GM12878 (cell line): ENCODE data around the gene UNK. TPM values are rescaled to one million over a fixed set of nuclear protein-coding genes. Genes with fewer than 3 reads are reported as not detected.
A peak's percentile ranks its signal among the peaks of the same experiment; 100 is the strongest.

Source experiments
- ATAC-seq: fragments of 200-7000 bp; cut with Tn5 transposase; 3 replicates; pipeline ENCODE4 v1.9.1; 2020; ENCODE audit warnings: mild to moderate bottlenecking, moderate library complexity
- BruUV-seq: library from RNA; stranded (reverse); fragments of 400-500 nt; replicated peaks from 2 replicates; lab custom pipeline; 2021; lab: Mats Ljungman, UMichigan
- CTCF ChIA-PET: fragments of 300-600 bp; sonication (Branson Sonifier 250); formaldehyde crosslinking; extraction: SDS; loops from one replicate; lab custom pipeline; 2021; ENCODE audit warnings: inconsistent platforms; lab: Yijun Ruan, JAX
- POLR2A ChIA-PET: fragments of 350-600 bp; formaldehyde crosslinking; extraction: SDS; loops from one replicate; lab custom pipeline; 2021; ENCODE audit warnings: inconsistent platforms; lab: Charles Lee
- RAD21 ChIA-PET: fragments of 300-600 bp; sonication (Branson Sonifier 250); formaldehyde crosslinking; loops from one replicate; lab custom pipeline; 2023; ENCODE audit warnings: antibody characterized with exemption; ENCODE audit not compliant: unreplicated experiment; lab: Charles Lee
- SMC1A ChIA-PET: fragments of 300-600 bp; sonication (Branson Sonifier 250); formaldehyde crosslinking; loops from one replicate; lab custom pipeline; 2023; ENCODE audit not compliant: unreplicated experiment, uncharacterized antibody; lab: Charles Lee
- DNase-seq: peaks from one replicate; pipeline ENCODE4 v3.0.0-alpha.2; 2011; ENCODE audit warnings: low read depth, low spot score
- FAIRE-seq: peaks from 3 replicates; lab custom pipeline; 2011; peaks lifted over from hg19 to GRCh38; lab: Jason Lieb, UNC
- H2AFZ ChIP-seq: 2 replicates; pipeline ENCODE4 v1.6.0; 2011; ENCODE audit warnings: low read depth, low read length, control low read depth; ENCODE audit not compliant: control insufficient read depth
- H3K27ac ChIP-seq: 2 replicates; pipeline ENCODE4 v1.5.1; 2011; ENCODE audit warnings: control low read depth; ENCODE audit not compliant: control insufficient read depth, insufficient read depth
- H3K27me3 ChIP-seq, 2 experiments: replicated peaks in 1 of 2; 2 replicates each; pipeline versions ENCODE4 v1.6.0 to v1.6.1; 2011; ENCODE audit warnings: low read length in 1 of 2; ENCODE audit not compliant: control insufficient read depth in 2 of 2, insufficient read depth in 2 of 2
- H3K36me3 ChIP-seq, 2 experiments: 2 replicates each; pipeline ENCODE4 v1.5.1; 2011; ENCODE audit warnings: low read length in 1 of 2; ENCODE audit not compliant: control insufficient read depth in 2 of 2, insufficient read depth in 2 of 2
- H3K4me1 ChIP-seq: 2 replicates; pipeline ENCODE4 v1.6.1; 2011; ENCODE audit warnings: mild to moderate bottlenecking, low read length, moderate library complexity, mixed read lengths; ENCODE audit not compliant: control insufficient read depth, insufficient read depth
- H3K4me2 ChIP-seq: 2 replicates; pipeline ENCODE4 v1.6.0; 2011; ENCODE audit warnings: control low read depth; ENCODE audit not compliant: control insufficient read depth, insufficient read depth
- H3K4me3 ChIP-seq: fragments of 200-600 bp; sonication (generic); 2 replicates; pipeline ENCODE4 v1.5.1; 2016
- H3K79me2 ChIP-seq: 2 replicates; pipeline ENCODE4 v1.6.0; 2011; ENCODE audit warnings: low read length; ENCODE audit not compliant: control insufficient read depth, insufficient read depth
- H3K9ac ChIP-seq: 2 replicates; pipeline ENCODE4 v1.8.0; 2011; ENCODE audit warnings: low read length, control low read depth, mixed read lengths; ENCODE audit not compliant: control insufficient read depth, insufficient read depth
- H3K9me3 ChIP-seq: replicated peaks from 3 replicates; pipeline ENCODE4 v1.5.1; 2011; ENCODE audit warnings: mild to moderate bottlenecking, low read length; ENCODE audit not compliant: control insufficient read depth, insufficient read depth
- H4K20me1 ChIP-seq: 2 replicates; pipeline ENCODE4 v1.6.0; 2011; ENCODE audit not compliant: control insufficient read depth, insufficient read depth
- CTCF ChIP-seq, 3 experiments: IDR thresholded peaks in 2 of 3; conservative IDR thresholded peaks in 1 of 3; 2 replicates each; pipeline ENCODE4 v1.5.1; 2011; ENCODE audit warnings: low read depth in 3 of 3, low read length in 3 of 3, mild to moderate bottlenecking in 3 of 3, control low read depth in 2 of 3, moderate library complexity in 2 of 3, inconsistent platforms in 1 of 3, mixed read lengths in 1 of 3; ENCODE audit not compliant: control insufficient read depth in 2 of 3, insufficient read depth in 1 of 3; ENCODE audit errors: extremely low read depth in 1 of 3
- HDGF ChIP-seq: fragments of 450-650 bp; IDR thresholded peaks from 2 replicates; pipeline ENCODE4 v1.6.1; 2016; ENCODE audit warnings: antibody characterized with exemption
- IKZF1 ChIP-seq: fragments of 450-650 bp; conservative IDR thresholded peaks from 2 replicates; pipeline ENCODE4 v1.6.1; 2017; ENCODE audit warnings: antibody characterized with exemption, mild to moderate bottlenecking
- NBN ChIP-seq: fragments of 450-650 bp; IDR thresholded peaks from 2 replicates; pipeline ENCODE4 v1.6.1; 2016
- POLR2A ChIP-seq: IDR thresholded peaks from 2 replicates; pipeline ENCODE4 v1.6.1; 2011; ENCODE audit warnings: low read depth, mild to moderate bottlenecking, low read length
- RAD21 ChIP-seq: IDR thresholded peaks from 2 replicates; pipeline ENCODE4 v1.6.1; 2011; ENCODE audit warnings: mild to moderate bottlenecking, low read depth, low read length, moderate library complexity; ENCODE audit not compliant: insufficient read depth
- SMC3 ChIP-seq: IDR thresholded peaks from 2 replicates; pipeline ENCODE4 v1.6.1; 2011; ENCODE audit warnings: low read length, improper control_type of control experiment, borderline replicate concordance
- WGBS: methylation state at CpG from one replicate; pipeline ENCODE4 v1.1.6; 2016; ENCODE audit warnings: low lambda C conversion rate; ENCODE audit not compliant: insufficient replicate concordance, insufficient coverage; ENCODE audit errors: missing lambda C conversion rate; 5-methylcytosine and 5-hydroxymethylcytosine counted together
- in situ Hi-C: fragments of 300-500 bp; cut with MboI; formaldehyde crosslinking; loops from 9 replicates; pipeline ENCODE4 v1.14.3; 2018; ENCODE audit warnings: mixed read lengths
- intact Hi-C: fragments of 100-400 bp; cut with micrococcal nuclease; formaldehyde crosslinking; loops from one replicate; pipeline ENCODE4 v1.14.2; 2022; ENCODE audit not compliant: unreplicated experiment
- polyA plus RNA-seq, 11 experiments: library from polyadenylated mRNA; depleted of rRNA in 4 of 11; unstranded in 6 of 11; stranded (reverse) in 5 of 11; fragments of >200 nt; fragmentation: Nextera tagmentation in 4 of 11; fragmentation: Illumina TruSeq in 1 of 11; extraction: Ambion mirVana in 4 of 11; extraction: Trizol in 1 of 11; gene quantifications; 1 replicate in 1 of 11; 2 replicates in 10 of 11; pipeline versions ENCODE4 v1.2.1 to v1.2.3, GENCODE V29; 2011 to 2016; ENCODE audit warnings: inconsistent platforms in 2 of 11, missing spikeins in 2 of 11, low read depth in 1 of 11
- total RNA-seq, 4 experiments: library from RNA; depleted of rRNA in 3 of 4; stranded (reverse); fragments of >200 nt in 3 of 4; fragmentation: Illumina TruSeq in 1 of 4; extraction: Trizol in 1 of 4; gene quantifications; 2 replicates each; pipeline versions ENCODE4 v1.2.1 to v1.2.3, GENCODE V29; 2013 to 2021

The UNK gene
- total and polyA plus RNA-seq, 10 of the 15 experiments (the other 5 are each of a cell fraction or from before 2014, with no cell fraction given): 8.9 to 34.5 (median 27.3) TPM

GRCh38 chr17:75848523-75849278 lies 64.1 kb downstream of the UNK start:
- in situ Hi-C loops: no loop called here
- H3K27ac ChIP-seq: no peak overlapping the region

More at GRCh38 chr17:75848523-75849278, 64.1 kb downstream of the UNK start:
- FAIRE-seq (peak; percentile 7), ATAC-seq (no peak), DNase-seq (no peak)
- Histone ChIP-seq H3K36me3 (peaks cover 3 to 9% of the 10 kb centered on the region in 2 experiments), H3K4me2 (no peak overlapping the region), H3K4me3 (no peak overlapping the region), H4K20me1 (no peaks in the 10 kb centered on the region), H3K79me2 (peaks cover 11% of the 10 kb centered on the region), H3K27me3 (no peaks in the 10 kb centered on the region), H2AFZ (no peak overlapping the region), H3K9ac (no peak overlapping the region), H3K9me3 (no peaks in the 10 kb centered on the region), H3K4me1 (peaks cover 14% of the 10 kb centered on the region)
- ChIA-PET CTCF (interaction anchor here (0.7 to 8.7 kb wide), 22 partner anchors 8 to 96 kb away, joined by 3 to 117 read pairs (median 4); partner anchors contain the start of genes GALK1, TRIM47, TRIM65 and WBP2), RAD21 (interaction anchor here (0.9 to 1.5 kb wide), 4 partner anchors 19 to 96 kb away, joined by 3 to 8 read pairs (median 4); no protein-coding TSS in a partner anchor), POLR2A (interaction anchor here (1.0 to 1.4 kb wide), 3 partner anchors 65 to 73 kb away, joined by 3 read pairs; a partner anchor contains a TSS), SMC1A (interaction anchor here (1.0 to 1.7 kb wide), 6 partner anchors 27 to 95 kb away, joined by 3 read pairs; partner anchors contain the start of gene UNK)
- WGBS: 38% methylated on average over 16 of the region's 16 CpGs
- BruUV-seq: no TSS peak
- TF ChIP-seq IKZF1 (peak; percentile 48; the same call in 1 of the 2 replicates), SMC3 (peak; percentile 45; the same call in 1 of the 2 replicates), HDGF (no peak), RAD21 (peak; percentile 40; the same call in 1 of the 2 replicates), POLR2A (0 out of 2 replicates have a peak, but pooled peaks have one; percentile 3), CTCF (IDR thresholded peaks at IDR 0.05 in 2 of 3, conservative IDR thresholded peaks at IDR 0.05 in 1 of 3; ENCODE audit: control insufficient read depth in 2 of 3, extremely low read depth in 1 of 3, insufficient read depth in 1 of 3, low read depth in 3 of 3, low read length in 3 of 3) (peak; percentile 71 to 85 (median 84)), NBN (no peak)
- intact Hi-C loops: no loop called here
